ENCODE results near the gene EMX2.
"Not testable (repeated sequence)": the region's sequence is repeated elsewhere in the genome, so short reads cannot be mapped to it uniquely, and the experiment has no call there.

EMX2 gene

GRCh38 chr10:117560942-117561341, 18.4 kb downstream of the EMX2 start:
- DNase-seq (ENCODE audit: low read depth) = no peak

GRCh38 chr10:117562220-117562619, 19.7 kb downstream of the EMX2 start:
- no peak for DNase-seq (ENCODE audit: low read depth)

- no peak for DNase-seq (ENCODE audit: low read depth)
These were observed 20.6 kb downstream of the EMX2 start for GRCh38 chr10:117562896-117563737.

GRCh38 chr10:117563780-117564179, 21.2 kb downstream of the EMX2 start:
- no peak for DNase-seq (ENCODE audit: low read depth)

- DNase-seq (ENCODE audit: low read depth) = no peak
These were observed 22.5 kb downstream of the EMX2 start for GRCh38 chr10:117565068-117565467.

GRCh38 chr10:117568334-117568733, 25.8 kb downstream of the EMX2 start:
- DNase-seq (ENCODE audit: low read depth) = no peak

DNA sequence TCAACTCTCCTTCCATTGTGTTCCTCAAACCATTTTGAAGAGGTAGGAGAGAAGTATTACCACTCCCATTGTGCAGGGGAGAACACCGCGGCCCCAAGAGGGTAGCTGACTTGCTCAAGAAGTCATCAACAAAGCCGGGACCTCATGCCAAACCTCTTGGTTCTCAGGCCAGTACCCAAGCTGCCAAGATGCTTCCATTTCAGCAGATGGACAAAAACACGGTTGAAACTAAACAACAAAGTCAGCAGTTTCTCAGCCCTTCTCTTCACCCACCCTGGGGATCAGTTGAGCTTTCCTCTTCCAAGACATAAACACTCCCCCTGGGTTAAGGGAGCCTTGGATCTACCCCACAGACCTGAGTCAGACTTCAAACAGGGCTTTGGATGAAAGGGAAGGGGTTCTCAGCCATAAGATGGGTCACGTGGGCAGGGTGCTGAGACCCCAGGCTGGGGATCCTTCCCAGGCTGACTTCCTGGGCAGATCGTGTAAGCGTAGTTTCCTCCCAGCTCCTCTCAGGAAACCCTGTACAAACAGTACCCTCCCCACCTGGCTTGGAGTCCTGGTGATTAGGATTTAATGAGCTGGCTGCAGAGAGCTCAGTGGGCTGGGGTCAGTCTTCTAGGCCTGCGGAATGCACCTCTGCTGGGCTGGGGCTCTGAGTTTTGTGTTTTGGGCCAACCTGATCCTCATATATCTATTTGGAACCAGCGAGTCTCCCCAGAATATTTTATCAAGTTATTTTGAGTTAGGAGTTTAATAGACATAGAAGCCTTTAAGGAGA, 27.3 kb downstream of the EMX2 start:
- DNase-seq (ENCODE audit: low read depth) = no peak

GRCh38 chr10:117570880-117571279, 28.3 kb downstream of the EMX2 start:
- DNase-seq (ENCODE audit: low read depth) = no peak

DNA sequence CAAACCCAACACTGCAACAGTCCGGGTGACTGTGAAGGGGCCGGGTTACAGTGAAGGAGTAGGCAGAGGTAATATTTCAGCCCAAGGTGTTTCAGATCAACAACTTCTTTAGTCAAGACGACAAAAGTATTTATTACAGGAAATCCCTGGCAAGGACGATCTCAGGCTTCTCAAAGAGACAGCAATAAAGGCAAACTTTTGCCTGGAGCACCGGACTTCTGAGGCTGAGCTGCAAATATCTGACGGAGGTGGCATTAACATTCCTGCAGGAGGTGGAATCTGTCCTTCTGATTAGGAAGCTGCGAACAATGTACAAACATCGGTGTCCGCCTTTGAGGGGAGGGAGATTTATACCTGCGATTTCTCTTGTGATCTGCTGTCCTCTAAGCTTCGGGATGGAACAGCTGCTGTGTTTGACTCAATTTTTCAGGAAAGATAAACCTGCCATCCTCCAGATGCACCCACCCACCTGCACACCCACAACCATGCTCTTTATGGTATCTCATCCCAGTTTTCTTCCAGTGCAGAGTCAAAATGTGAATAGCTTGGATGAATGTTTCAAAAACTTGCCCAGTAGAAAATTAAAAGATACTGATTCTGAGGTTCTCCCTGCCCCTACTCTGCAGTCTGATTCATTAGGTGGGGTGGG, 32.1 kb downstream of the EMX2 start:
- DNase-seq (ENCODE audit: low read depth) = no peak

DNA sequence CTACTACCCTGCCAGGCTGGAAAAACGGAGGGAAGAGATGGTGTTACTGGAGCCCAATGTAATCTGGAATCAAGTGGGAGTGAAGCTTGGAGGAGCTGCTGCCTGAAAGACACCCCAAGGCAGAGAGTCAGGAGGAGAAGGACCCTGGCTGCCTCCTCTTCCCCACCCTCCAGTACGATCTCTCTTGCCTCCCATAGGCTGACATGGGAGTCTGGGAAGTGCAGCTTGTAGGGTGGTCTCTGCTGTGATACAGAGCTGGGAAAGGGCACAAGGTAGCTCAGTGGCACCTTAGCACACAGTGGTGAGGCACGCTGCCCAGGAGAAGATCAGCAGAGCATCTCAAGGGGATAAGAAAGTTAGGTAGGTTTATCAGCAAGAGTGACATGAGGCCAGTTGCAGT, 35.9 kb downstream of the EMX2 start:
- no peak for DNase-seq (ENCODE audit: low read depth)

GRCh38 chr10:117578999-117579590, 36.5 kb downstream of the EMX2 start:
- DNase-seq (ENCODE audit: low read depth) = no peak

DNA sequence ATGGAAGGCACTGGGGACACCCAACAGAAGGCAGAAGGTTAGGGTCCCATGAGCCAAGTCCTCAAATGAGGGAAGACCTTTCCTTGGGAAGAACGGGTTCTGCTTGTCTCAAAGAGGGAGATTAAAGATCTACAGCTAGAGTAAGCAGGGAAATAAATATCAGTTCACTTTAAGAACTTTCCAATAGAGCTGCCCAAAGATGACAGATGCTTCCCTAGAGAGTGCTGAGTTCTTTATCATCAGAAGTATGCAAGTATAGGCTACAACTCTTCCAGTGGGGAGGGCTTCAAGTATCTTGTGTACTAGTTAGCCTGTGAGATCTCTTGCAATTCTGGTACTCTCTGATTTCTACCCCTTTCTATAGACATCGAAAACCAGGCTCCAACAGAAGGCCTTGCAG, 39.4 kb downstream of the EMX2 start:
- DNase-seq (ENCODE audit: low read depth) = no peak

- DNase-seq (ENCODE audit: low read depth) = not testable (repeated sequence)
These were observed 42.3 kb downstream of the EMX2 start for GRCh38 chr10:117584831-117585230.

DNA sequence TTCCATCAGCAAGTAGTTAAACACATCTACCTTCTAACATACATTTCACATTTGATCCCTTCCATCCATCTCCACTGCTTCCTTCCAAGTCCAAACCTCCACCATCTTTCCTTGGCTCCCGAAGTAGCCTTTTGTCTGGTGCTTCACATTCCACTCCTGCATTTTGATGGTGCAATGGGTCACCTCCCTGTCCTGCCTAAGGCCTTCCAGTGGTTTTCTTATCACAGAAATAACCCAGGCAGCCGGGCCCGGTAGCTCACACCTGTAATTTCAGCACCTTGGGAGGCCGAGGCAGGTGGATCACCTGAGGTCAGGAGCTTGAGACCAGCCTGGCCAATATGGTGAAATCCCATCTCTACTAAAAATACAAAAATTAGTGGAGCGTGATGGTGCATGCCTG, 44.5 kb downstream of the EMX2 start:
- no peak for DNase-seq (ENCODE audit: low read depth)

GRCh38 chr10:117590101-117590875, 47.7 kb downstream of the EMX2 start:
- DNase-seq (ENCODE audit: low read depth) = no peak

DNA sequence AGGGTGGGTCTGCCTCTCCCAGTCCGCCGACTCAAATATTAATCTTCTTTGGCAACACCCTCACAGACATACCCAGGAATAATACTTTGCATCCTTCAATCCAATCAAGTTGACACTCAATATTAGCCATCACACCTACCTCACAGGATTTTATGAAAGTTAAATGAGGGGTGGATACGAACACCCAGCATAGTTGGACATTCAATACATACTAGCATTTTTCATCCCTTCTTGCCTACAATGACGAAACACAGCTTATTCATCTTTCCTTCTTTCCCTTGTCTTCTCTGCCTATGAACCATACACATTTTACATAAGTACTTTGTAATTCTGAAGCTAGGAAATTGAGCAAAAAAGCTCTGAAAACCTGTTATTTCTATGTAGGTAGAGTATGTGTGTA, 48.5 kb downstream of the EMX2 start:
- DNase-seq (ENCODE audit: low read depth) = no peak

DNA sequence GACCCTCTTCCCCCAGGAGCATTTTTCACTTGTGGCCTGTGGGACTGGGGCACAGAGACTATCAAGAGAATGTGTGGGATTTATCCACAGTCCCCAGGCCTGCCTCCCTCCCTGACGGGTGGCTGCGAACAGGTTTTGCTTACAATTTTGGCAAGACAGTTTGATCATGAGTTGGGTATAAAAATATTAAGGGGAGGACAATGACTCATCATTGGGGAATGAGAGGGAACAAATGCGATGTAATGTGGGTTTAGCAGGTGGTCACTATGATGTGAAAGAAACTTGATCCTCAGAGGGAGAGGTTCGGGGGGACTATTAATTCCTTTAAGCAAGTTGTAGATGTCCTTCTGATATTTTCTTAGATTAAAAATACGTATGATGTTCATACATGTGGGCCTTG, 52.2 kb downstream of the EMX2 start:
- no peak for DNase-seq (ENCODE audit: low read depth)

DNA sequence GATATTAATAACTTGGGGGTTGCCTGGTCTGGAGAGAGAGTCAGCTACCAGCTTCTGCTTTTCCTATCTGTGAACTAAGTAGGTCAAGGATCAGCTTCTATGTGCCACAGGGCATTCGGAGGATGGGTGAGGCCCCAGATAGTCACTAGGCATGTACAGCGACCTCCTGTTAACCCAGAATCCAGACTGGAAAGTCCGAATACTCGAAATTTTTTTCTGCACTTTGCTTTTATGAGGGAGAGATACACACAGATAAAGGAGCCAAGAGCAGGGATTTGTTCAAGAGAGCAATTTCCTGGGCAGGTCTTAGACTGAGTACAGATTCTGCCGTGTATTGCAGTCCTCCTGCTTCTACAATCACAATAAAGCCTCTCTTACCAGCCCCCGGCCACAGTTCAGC, 54.2 kb downstream of the EMX2 start:
- no peak for DNase-seq (ENCODE audit: low read depth)

GRCh38 chr10:117597216-117597615, 54.7 kb downstream of the EMX2 start:
- DNase-seq (ENCODE audit: low read depth) = no peak
